ENCODE measurements around the gene MAFF.
A peak's percentile ranks its signal among the peaks of the same experiment; 100 is the strongest.

Gene MAFF

DNA sequence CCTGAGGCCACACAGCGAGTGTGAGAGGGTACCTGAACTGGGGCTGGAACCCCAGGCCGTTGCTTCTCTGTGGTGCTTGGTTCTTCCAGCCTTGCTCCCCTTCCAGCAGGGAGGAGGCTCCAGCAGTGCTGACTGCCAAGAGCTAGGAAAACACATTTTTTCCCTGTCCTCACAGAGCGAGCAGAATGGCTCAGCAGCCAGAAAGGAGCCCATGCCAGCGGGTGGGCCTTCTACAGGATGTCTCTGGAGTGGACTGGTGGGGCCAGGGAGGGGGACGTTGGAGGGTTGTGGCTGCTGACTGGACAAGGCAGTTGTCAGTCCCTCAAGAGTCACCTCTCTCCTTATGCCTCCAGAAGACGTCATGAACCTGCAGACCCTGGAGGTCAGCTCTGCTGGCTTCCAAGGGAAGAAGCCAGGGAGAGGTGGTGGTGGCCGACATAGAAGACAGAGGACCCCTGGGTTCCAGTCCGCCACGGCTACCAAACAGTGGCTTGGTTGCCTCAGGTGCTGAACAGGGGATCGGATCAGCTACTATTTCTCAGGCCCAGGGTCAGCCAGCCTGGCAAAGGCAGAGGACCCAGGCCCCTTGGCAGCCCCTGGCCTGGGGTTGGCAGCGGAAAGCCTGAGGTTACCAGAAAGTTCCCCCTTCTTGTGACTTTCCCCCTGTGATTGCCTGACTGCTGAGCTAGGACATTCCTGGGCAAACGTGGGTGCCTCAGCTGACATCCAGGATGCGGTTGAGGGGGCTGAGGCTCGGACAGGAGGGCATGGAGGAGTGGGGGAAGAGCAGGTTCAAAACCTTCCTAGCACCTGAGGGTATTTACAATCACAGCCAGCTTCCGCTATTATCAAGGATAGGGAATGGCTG, 3.7 kb downstream of the MAFF start:
- DNase-seq (ENCODE audit: low spot score) (no peak), ATAC-seq (ENCODE audit: low read depth) (no peak)
- H3K36me3 ChIP-seq (ENCODE audit: low read depth): peaks cover 10% of the 10 kb centered on the region; the same call in 1 of the 2 replicates
- TF ChIP-seq, protein P1, sequence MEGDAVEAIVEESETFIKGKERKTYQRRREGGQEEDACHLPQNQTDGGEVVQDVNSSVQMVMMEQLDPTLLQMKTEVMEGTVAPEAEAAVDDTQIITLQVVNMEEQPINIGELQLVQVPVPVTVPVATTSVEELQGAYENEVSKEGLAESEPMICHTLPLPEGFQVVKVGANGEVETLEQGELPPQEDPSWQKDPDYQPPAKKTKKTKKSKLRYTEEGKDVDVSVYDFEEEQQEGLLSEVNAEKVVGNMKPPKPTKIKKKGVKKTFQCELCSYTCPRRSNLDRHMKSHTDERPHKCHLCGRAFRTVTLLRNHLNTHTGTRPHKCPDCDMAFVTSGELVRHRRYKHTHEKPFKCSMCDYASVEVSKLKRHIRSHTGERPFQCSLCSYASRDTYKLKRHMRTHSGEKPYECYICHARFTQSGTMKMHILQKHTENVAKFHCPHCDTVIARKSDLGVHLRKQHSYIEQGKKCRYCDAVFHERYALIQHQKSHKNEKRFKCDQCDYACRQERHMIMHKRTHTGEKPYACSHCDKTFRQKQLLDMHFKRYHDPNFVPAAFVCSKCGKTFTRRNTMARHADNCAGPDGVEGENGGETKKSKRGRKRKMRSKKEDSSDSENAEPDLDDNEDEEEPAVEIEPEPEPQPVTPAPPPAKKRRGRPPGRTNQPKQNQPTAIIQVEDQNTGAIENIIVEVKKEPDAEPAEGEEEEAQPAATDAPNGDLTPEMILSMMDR (IDR thresholded peaks at IDR 0.05; ENCODE audit: poor library complexity, severe bottlenecking): no peak
- H3K27ac ChIP-seq (ENCODE audit: poor library complexity, severe bottlenecking): peak overlapping the region; percentile 91
- H3K4me3 ChIP-seq (ENCODE audit: severe bottlenecking): no peak overlapping the region
- peaks cover 7% of the 10 kb centered on the region for H3K4me1 ChIP-seq (ENCODE audit: insufficient read depth, poor library complexity, severe bottlenecking)
- no peaks in the 10 kb centered on the region for H3K9me3 ChIP-seq (ENCODE audit: severe bottlenecking)
- no peaks in the 10 kb centered on the region for H3K27me3 ChIP-seq (ENCODE audit: insufficient read depth, poor library complexity, severe bottlenecking)

DNA sequence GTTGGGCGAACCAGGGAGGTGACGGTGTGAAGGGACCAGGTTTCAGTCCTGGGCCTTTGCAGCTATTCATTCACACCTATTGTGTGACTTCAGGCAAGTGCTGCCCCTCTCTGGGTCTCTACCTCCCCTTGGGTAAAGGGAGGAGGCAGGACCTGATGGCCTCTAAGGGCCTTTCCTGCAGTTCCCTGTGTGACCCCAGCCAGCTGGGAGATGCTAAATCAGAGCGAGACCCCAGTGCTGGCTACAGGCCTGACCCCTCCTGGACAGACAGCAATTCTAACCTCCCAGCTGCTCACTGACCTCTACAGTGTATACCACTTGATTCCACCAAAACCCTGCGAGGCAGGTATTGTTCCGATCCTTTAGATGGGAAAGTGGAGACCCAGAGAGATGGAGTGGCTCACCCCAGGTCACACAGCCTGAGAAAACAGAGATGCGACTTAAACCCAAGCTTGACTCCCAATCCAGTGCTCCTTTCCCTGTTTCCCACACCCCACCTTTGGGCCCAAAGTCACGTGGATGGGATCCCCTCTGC, 6.2 kb downstream of the MAFF start:
- TF ChIP-seq, protein P1 (IDR thresholded peaks at IDR 0.05; ENCODE audit: poor library complexity, severe bottlenecking): no peak
- ATAC-seq (ENCODE audit: low read depth) (no peak), DNase-seq (ENCODE audit: low spot score) (no peak)
- Histone ChIP-seq H3K27me3 (ENCODE audit: insufficient read depth, poor library complexity, severe bottlenecking) (no peaks in the 10 kb centered on the region), H3K4me3 (ENCODE audit: severe bottlenecking) (no peak overlapping the region), H3K36me3 (ENCODE audit: low read depth) (peaks cover 16% of the 10 kb centered on the region; the same call in 1 of the 2 replicates), H3K27ac (ENCODE audit: poor library complexity, severe bottlenecking) (no peak overlapping the region), H3K4me1 (ENCODE audit: insufficient read depth, poor library complexity, severe bottlenecking) (peaks cover 7% of the 10 kb centered on the region), H3K9me3 (ENCODE audit: severe bottlenecking) (no peaks in the 10 kb centered on the region)

DNA sequence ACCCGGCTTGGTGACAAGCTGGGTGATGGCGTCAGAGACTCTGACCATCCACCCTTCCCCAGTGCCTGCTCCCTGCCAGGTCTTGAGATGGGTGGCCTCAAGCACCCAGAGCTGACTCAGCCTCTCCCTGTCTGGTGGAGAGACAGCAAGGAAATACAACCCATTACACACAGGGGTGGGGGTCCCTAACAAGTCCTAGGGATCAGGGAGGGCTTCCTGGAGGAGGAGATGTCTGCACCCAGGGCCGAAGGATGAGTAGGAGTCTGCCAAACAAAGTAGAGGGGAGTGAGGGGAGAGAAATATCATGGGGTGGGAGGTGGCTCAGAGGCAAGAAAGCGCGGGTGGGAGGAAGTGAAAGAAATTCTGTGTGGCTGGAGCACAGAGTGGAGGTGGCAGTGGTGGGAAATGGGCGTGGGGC, 6.8 kb downstream of the MAFF start:
- no peak for DNase-seq (ENCODE audit: low spot score)
- H3K27ac ChIP-seq (ENCODE audit: poor library complexity, severe bottlenecking): no peak overlapping the region

DNA sequence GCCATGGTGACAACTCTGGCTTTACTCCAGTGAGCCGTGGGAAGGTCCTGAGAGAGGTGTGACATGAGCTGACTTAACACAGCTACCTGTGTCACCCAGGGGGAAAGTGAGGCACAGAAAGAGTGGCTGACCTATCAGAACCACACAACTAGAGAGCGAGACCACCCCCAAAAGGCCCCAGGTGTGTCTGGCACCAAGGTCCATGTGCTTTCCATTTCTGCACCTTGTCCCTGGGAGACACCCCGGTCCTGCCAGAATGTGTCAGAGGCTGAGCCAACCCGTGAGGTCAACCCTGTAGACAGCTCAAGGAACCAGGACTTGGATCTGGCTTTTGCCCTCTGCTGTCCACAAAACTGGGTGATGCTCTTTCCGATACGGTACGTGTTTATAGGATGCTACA, 9.8 kb downstream of the MAFF start:
- no peaks in the 10 kb centered on the region for H3K9me3 ChIP-seq (ENCODE audit: severe bottlenecking)
- no peak for ATAC-seq (ENCODE audit: low read depth)
- H3K4me1 ChIP-seq (ENCODE audit: insufficient read depth, poor library complexity, severe bottlenecking): no peaks in the 10 kb centered on the region

More for the DNA sequence above, 6.8 kb downstream of the MAFF start:
- no peak for ATAC-seq (ENCODE audit: low read depth)
- H3K27me3 ChIP-seq (ENCODE audit: insufficient read depth, poor library complexity, severe bottlenecking): no peaks in the 10 kb centered on the region
- H3K4me3 ChIP-seq (ENCODE audit: severe bottlenecking): no peak overlapping the region
- TF ChIP-seq, protein P1 (IDR thresholded peaks at IDR 0.05; ENCODE audit: poor library complexity, severe bottlenecking): no peak
- no peaks in the 10 kb centered on the region for H3K9me3 ChIP-seq (ENCODE audit: severe bottlenecking)
- peaks cover 16% of the 10 kb centered on the region; the same call in 1 of the 2 replicates for H3K36me3 ChIP-seq (ENCODE audit: low read depth)
- peaks cover 6% of the 10 kb centered on the region for H3K4me1 ChIP-seq (ENCODE audit: insufficient read depth, poor library complexity, severe bottlenecking)

More for the DNA sequence above, 9.8 kb downstream of the MAFF start:
- no peak overlapping the region for H3K4me3 ChIP-seq (ENCODE audit: severe bottlenecking)
- TF ChIP-seq, protein P1 (IDR thresholded peaks at IDR 0.05; ENCODE audit: poor library complexity, severe bottlenecking): no peak
- no peak overlapping the region for H3K27ac ChIP-seq (ENCODE audit: poor library complexity, severe bottlenecking)
- no peak for DNase-seq (ENCODE audit: low spot score)
- H3K27me3 ChIP-seq (ENCODE audit: insufficient read depth, poor library complexity, severe bottlenecking): no peaks in the 10 kb centered on the region
- peaks cover 34% of the 10 kb centered on the region for H3K36me3 ChIP-seq (ENCODE audit: low read depth)
